SU-DHL-6 (cell line): ENCODE data around the gene STUB1.

Experiments used
- CTCF ChIP-seq: fragments of 200-600 bp; sonication (generic); IDR thresholded peaks from one replicate; pipeline ENCODE4 v1.5.1; 2017; ENCODE audit warnings: antibody characterized with exemption, mild to moderate bottlenecking, low read length, moderate library complexity; ENCODE audit not compliant: insufficient read depth, poor library complexity, severe bottlenecking
- EZH2phosphoT487 ChIP-seq: fragments of 200-600 bp; sonication (generic), shearing (Covaris generic); conservative IDR thresholded peaks from 2 replicates; pipeline ENCODE4 v1.6.1; 2018; ENCODE audit warnings: mild to moderate bottlenecking, antibody characterized with exemption, low read length, moderate library complexity, mixed read lengths

- TF ChIP-seq CTCF: no peak
- no peak for TF ChIP-seq EZH2phosphoT487
These were observed 45.4 kb downstream of the STUB1 start for GRCh38 chr16:725463-726187.
